Trophoblast cell (in vitro differentiated cells and primary cell): ENCODE results near the gene AMOTL1.
A peak's percentile ranks its signal among the peaks of the same experiment; 100 is the strongest.

ENCODE experiments used
- DNase-seq, 2 donors: peaks; one replicate each; pipeline ENCODE4 v3.0.0-alpha.2; 2016
- H2AFZ ChIP-seq: 2 replicates; pipeline ENCODE4 v1.6.1; 2013; ENCODE audit warnings: low read length, moderate library complexity, mild to moderate bottlenecking; ENCODE audit not compliant: insufficient read depth, poor library complexity
- H2AK5ac ChIP-seq: 2 replicates; pipeline ENCODE4 v1.6.1; 2013; ENCODE audit warnings: mild to moderate bottlenecking, low read length
- H2BK120ac ChIP-seq: 2 replicates; pipeline ENCODE4 v1.6.1; 2013; ENCODE audit warnings: low read length, mild to moderate bottlenecking, moderate library complexity; ENCODE audit not compliant: insufficient read depth, poor library complexity
- H2BK12ac ChIP-seq: 2 replicates; pipeline ENCODE4 v1.6.1; 2013; ENCODE audit warnings: mild to moderate bottlenecking, low read length, moderate library complexity
- H2BK5ac ChIP-seq: 2 replicates; pipeline ENCODE4 v1.6.1; 2013; ENCODE audit warnings: low read length, low read depth, moderate library complexity, mild to moderate bottlenecking; ENCODE audit not compliant: poor library complexity
- H3K14ac ChIP-seq: 2 replicates; pipeline ENCODE4 v1.6.1; 2013; ENCODE audit warnings: mild to moderate bottlenecking, low read length
- H3K18ac ChIP-seq: 2 replicates; pipeline ENCODE4 v1.6.1; 2013; ENCODE audit warnings: mild to moderate bottlenecking, low read length
- H3K23ac ChIP-seq: 2 replicates; pipeline ENCODE4 v1.6.1; 2013; ENCODE audit warnings: low read length
- H3K27ac ChIP-seq: 2 replicates; pipeline ENCODE4 v1.5.1; 2013; ENCODE audit warnings: low read depth, mild to moderate bottlenecking, inconsistent platforms, low read length, moderate library complexity
- H3K27me3 ChIP-seq: 2 replicates; pipeline ENCODE4 v1.6.1; 2013; ENCODE audit warnings: inconsistent platforms, mild to moderate bottlenecking, low read length, moderate library complexity; ENCODE audit not compliant: insufficient read depth
- H3K36me3 ChIP-seq, 2 experiments: 1 replicate in 1 of 2; 2 replicates in 1 of 2; pipeline ENCODE4 v1.6.1; 2013; ENCODE audit warnings: low read length in 2 of 2, mild to moderate bottlenecking in 2 of 2, moderate library complexity in 1 of 2; ENCODE audit not compliant: insufficient read depth in 2 of 2, control insufficient read depth in 1 of 2
- H3K4ac ChIP-seq: 2 replicates; pipeline ENCODE4 v1.6.1; 2013; ENCODE audit warnings: low read depth, mild to moderate bottlenecking, low read length, moderate library complexity
- H3K4me1 ChIP-seq, 2 experiments: 1 replicate in 1 of 2; 2 replicates in 1 of 2; pipeline ENCODE4 v1.6.1; 2013; ENCODE audit warnings: low read length in 2 of 2, mild to moderate bottlenecking in 2 of 2, moderate library complexity in 1 of 2; ENCODE audit not compliant: insufficient read depth in 2 of 2, control insufficient read depth in 1 of 2
- H3K4me2 ChIP-seq: 2 replicates; pipeline ENCODE4 v1.6.1; 2013; ENCODE audit warnings: inconsistent platforms, mild to moderate bottlenecking, low read length, moderate library complexity
- H3K4me3 ChIP-seq: 2 replicates; pipeline ENCODE4 v1.5.1; 2013; ENCODE audit warnings: mild to moderate bottlenecking, low read depth, low read length, inconsistent platforms
- H3K79me1 ChIP-seq: one replicate; pipeline ENCODE4 v1.6.1; 2013; ENCODE audit warnings: low read length
- H3K79me2 ChIP-seq: 2 replicates; pipeline ENCODE4 v1.6.1; 2013; ENCODE audit warnings: low read length, mild to moderate bottlenecking; ENCODE audit not compliant: control insufficient read depth, insufficient read depth, poor library complexity
- H3K9ac ChIP-seq: 2 replicates; pipeline ENCODE4 v1.6.1; 2013; ENCODE audit warnings: mild to moderate bottlenecking, low read length
- H3K9me3 ChIP-seq: 2 replicates; pipeline ENCODE4 v1.6.1; 2013; ENCODE audit warnings: low read depth, mild to moderate bottlenecking, control low read depth, inconsistent platforms, low read length; ENCODE audit not compliant: insufficient read depth
- H4K12ac ChIP-seq: 2 replicates; pipeline ENCODE4 v1.6.1; 2013; ENCODE audit warnings: low read depth, mild to moderate bottlenecking, low read length, moderate library complexity
- H4K8ac ChIP-seq: 2 replicates; pipeline ENCODE4 v1.6.1; 2013; ENCODE audit warnings: low read depth, mild to moderate bottlenecking, low read length, moderate library complexity
- H4K91ac ChIP-seq: one replicate; pipeline ENCODE4 v1.6.1; 2013; ENCODE audit warnings: low read depth, mild to moderate bottlenecking, low read length, moderate library complexity
- WGBS: extraction: QIAGEN DNeasy Blood & Tissue Kit; methylation state at CpG from one replicate; pipeline ENCODE4 v1.1.7; 2013; ENCODE audit warnings: missing lambda C conversion rate; ENCODE audit not compliant: insufficient read length, insufficient coverage; ENCODE audit errors: extremely low coverage; 5-methylcytosine and 5-hydroxymethylcytosine counted together

The AMOTL1 gene

DNA sequence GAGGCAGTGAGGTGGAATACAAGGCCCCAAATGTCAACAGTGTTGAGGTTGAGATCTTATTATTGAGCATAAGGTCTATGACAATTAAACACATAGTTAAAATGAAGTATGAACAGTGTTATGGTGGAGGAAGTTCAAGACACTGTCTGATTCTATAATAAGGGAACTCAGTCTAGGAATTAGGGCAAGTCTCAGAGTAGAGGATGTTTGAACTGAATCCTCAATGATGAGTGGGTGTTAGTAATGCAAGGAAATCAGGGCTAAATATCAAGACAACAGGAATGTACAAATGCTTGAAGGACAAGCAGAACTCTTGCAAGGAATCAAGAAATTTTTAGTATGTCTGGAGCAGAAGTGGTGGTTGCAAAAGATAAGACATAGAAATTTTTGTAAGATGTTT is 152.2 kb downstream of the AMOTL1 start:
- Histone ChIP-seq H3K4me2 (no peak overlapping the region), H2BK5ac (no peak overlapping the region), H3K9ac (no peak overlapping the region), H3K4ac (no peak overlapping the region), H3K27me3 (no peaks in the 10 kb centered on the region), H3K27ac (no peak overlapping the region), H2BK120ac (no peak overlapping the region), H2BK12ac (no peak overlapping the region), H3K9me3 (no peaks in the 10 kb centered on the region), H3K23ac (no peak overlapping the region), H4K91ac (no peak overlapping the region), H4K12ac (no peak overlapping the region), H3K79me2 (no peaks in the 10 kb centered on the region), H3K4me3 (no peak overlapping the region), H3K79me1 (no peaks in the 10 kb centered on the region), H3K36me3 (no peaks in the 10 kb centered on the region), H4K8ac (no peak overlapping the region), H3K4me1 (peaks cover 0 to 4% of the 10 kb centered on the region in 2 experiments), H2AFZ (no peak overlapping the region), H2AK5ac (no peak overlapping the region), H3K18ac (no peak overlapping the region), H3K14ac (no peak overlapping the region)
- DNase-seq = peak in 1 of 2 donors; percentile 42

DNA sequence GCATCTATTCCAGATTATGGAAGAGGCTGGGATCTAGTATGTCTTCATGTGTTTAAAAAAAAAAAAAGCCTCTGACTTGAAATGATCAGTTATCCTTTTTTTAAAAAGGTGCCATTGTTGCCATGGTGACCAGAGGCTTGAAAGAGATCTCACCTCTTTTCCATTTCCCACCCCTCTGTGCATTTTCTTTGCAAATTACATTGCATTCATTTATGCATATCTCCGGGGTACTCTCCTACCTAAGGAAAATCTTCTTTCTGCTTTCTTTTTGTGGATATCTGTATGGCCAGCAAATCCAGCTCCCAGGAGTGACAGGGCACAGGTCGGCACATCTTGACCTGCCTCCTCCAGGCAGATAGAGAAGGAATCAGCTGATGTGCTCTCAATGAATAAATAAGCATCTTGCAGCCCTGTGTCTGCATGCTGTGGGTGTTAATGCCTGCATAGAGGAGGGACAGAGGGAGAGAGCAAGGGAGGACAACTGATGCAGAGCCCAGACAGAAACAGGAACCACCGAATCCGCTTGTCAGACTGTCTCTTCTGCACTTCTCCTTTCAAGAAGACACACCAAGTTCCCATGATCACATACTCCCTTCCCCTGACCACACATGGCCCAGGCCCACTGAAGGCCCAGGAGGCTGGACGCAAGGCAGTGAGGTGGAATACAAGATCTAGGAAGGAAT is 154.3 kb downstream of the AMOTL1 start:
- Histone ChIP-seq H3K36me3 (no peaks in the 10 kb centered on the region), H2AK5ac (no peak overlapping the region), H3K4ac (no peak overlapping the region), H3K27me3 (no peaks in the 10 kb centered on the region), H2AFZ (no peak overlapping the region), H3K79me1 (peaks cover 5% of the 10 kb centered on the region), H4K8ac (no peak overlapping the region), H2BK120ac (no peak overlapping the region), H3K27ac (no peak overlapping the region), H3K9ac (no peak overlapping the region), H3K4me2 (no peak overlapping the region), H3K14ac (no peak overlapping the region), H3K23ac (no peak overlapping the region), H2BK5ac (no peak overlapping the region), H2BK12ac (no peak overlapping the region), H3K79me2 (no peaks in the 10 kb centered on the region), H3K18ac (no peak overlapping the region), H3K9me3 (no peaks in the 10 kb centered on the region), H3K4me1 (peaks cover 14 to 15% of the 10 kb centered on the region in 2 experiments), H4K12ac (no peak overlapping the region), H4K91ac (no peak overlapping the region), H3K4me3 (no peak overlapping the region)
- WGBS = no CpG with 5 or more reads among the region's 5 CpGs
- DNase-seq = no peak

- no peak overlapping the region for H2BK120ac ChIP-seq
- no peak overlapping the region for H3K18ac ChIP-seq
- WGBS = no CpG with 5 or more reads among the region's 2 CpGs
These were observed 154.8 kb downstream of the AMOTL1 start for GRCh38 chr11:94923004-94923334.

GRCh38 chr11:94924171-94924572 is 156.0 kb downstream of the AMOTL1 start:
- H3K36me3 ChIP-seq = no peaks in the 10 kb centered on the region
- no CpG with 5 or more reads among the region's 6 CpGs for WGBS
- H4K12ac ChIP-seq = no peak overlapping the region
- no peak overlapping the region for H3K9ac ChIP-seq
- no peak overlapping the region for H2AK5ac ChIP-seq
- H2AFZ ChIP-seq = no peak overlapping the region
- H3K9me3 ChIP-seq = no peaks in the 10 kb centered on the region
- no peak overlapping the region for H3K4ac ChIP-seq
- H2BK120ac ChIP-seq = no peak overlapping the region
- H3K79me1 ChIP-seq = peaks cover 7% of the 10 kb centered on the region
- H2BK5ac ChIP-seq = no peak overlapping the region
- no peak overlapping the region for H4K8ac ChIP-seq
- no peaks in the 10 kb centered on the region for H3K27me3 ChIP-seq
- H2BK12ac ChIP-seq = no peak overlapping the region
- H4K91ac ChIP-seq = no peak overlapping the region
- H3K23ac ChIP-seq = no peak overlapping the region
- H3K14ac ChIP-seq = no peak overlapping the region
- no peak for DNase-seq
- H3K4me3 ChIP-seq = no peak overlapping the region
- H3K79me2 ChIP-seq = no peaks in the 10 kb centered on the region
- peaks cover 18 to 19% of the 10 kb centered on the region in 2 experiments for H3K4me1 ChIP-seq
- no peak overlapping the region for H3K18ac ChIP-seq
- no peak overlapping the region for H3K4me2 ChIP-seq
- H3K27ac ChIP-seq = no peak overlapping the region

More at GRCh38 chr11:94923004-94923334, 154.8 kb downstream of the AMOTL1 start:
- Histone ChIP-seq H3K14ac (no peak overlapping the region), H2AK5ac (no peak overlapping the region), H3K4me1 (peaks cover 18 to 19% of the 10 kb centered on the region in 2 experiments), H3K27me3 (no peaks in the 10 kb centered on the region), H3K4ac (no peak overlapping the region), H2AFZ (no peak overlapping the region), H3K23ac (no peak overlapping the region), H3K27ac (no peak overlapping the region), H4K12ac (no peak overlapping the region), H3K36me3 (no peaks in the 10 kb centered on the region), H3K79me2 (no peaks in the 10 kb centered on the region), H2BK5ac (no peak overlapping the region), H4K8ac (no peak overlapping the region), H3K9ac (no peak overlapping the region), H3K4me3 (no peak overlapping the region), H3K79me1 (peaks cover 7% of the 10 kb centered on the region), H3K4me2 (no peak overlapping the region), H3K9me3 (no peaks in the 10 kb centered on the region), H4K91ac (no peak overlapping the region), H2BK12ac (no peak overlapping the region)
- DNase-seq = no peak
